KMS-11 (cell line): ENCODE results near the gene FAAP100.

Experiments
- H2AFZ ChIP-seq: fragments of 200-600 bp; sonication (generic); 2 replicates; pipeline ENCODE4 v1.6.1; 2016; ENCODE audit warnings: antibody characterized with exemption, mixed run types, low read depth
- H3K27ac ChIP-seq: fragments of 200-600 bp; sonication (generic); 2 replicates; pipeline ENCODE4 v1.6.1; 2016; ENCODE audit warnings: mild to moderate bottlenecking, mixed run types
- H3K27me3 ChIP-seq: fragments of 200-600 bp; sonication (generic); 2 replicates; pipeline ENCODE4 v1.6.1; 2017; ENCODE audit warnings: mild to moderate bottlenecking, low read depth, mixed run types, moderate library complexity; ENCODE audit not compliant: insufficient read depth
- H3K36me3 ChIP-seq: fragments of 200-600 bp; sonication (generic); 2 replicates; pipeline ENCODE4 v1.6.1; 2017; ENCODE audit warnings: mild to moderate bottlenecking, mixed run types; ENCODE audit not compliant: insufficient read depth
- H3K4me1 ChIP-seq: fragments of 200-600 bp; sonication (generic); 2 replicates; pipeline ENCODE4 v1.6.1; 2016; ENCODE audit warnings: mild to moderate bottlenecking, low read depth, mixed run types; ENCODE audit not compliant: poor library complexity, severe bottlenecking
- H3K4me2 ChIP-seq: fragments of 200-600 bp; sonication (generic); 2 replicates; pipeline ENCODE4 v1.7.0; 2016; ENCODE audit warnings: mild to moderate bottlenecking, mixed run types
- H3K4me3 ChIP-seq: fragments of 200-600 bp; sonication (generic); IDR thresholded peaks from 2 replicates; pipeline ENCODE4 v1.6.1; 2017; ENCODE audit warnings: low read depth, low read length, mixed read lengths; ENCODE audit not compliant: insufficient read depth
- H3K79me2 ChIP-seq: fragments of 200-600 bp; sonication (generic); 2 replicates; pipeline ENCODE4 v1.6.1; 2016; ENCODE audit warnings: low read depth, mixed run types; ENCODE audit not compliant: insufficient read depth
- H3K9ac ChIP-seq: fragments of 200-600 bp; sonication (generic); 2 replicates; pipeline ENCODE4 v1.6.1; 2016; ENCODE audit warnings: mild to moderate bottlenecking, mixed run types
- H4K20me1 ChIP-seq: fragments of 200-600 bp; sonication (generic); 2 replicates; pipeline ENCODE4 v1.6.1; 2016; ENCODE audit warnings: mild to moderate bottlenecking, mixed run types; ENCODE audit not compliant: insufficient read depth
- TF ChIP-seq, protein P1 (sequence below): fragments of 200-600 bp; sonication (generic); conservative IDR thresholded peaks from 2 replicates; pipeline ENCODE4 v1.6.1; 2017; ENCODE audit warnings: low read depth, mild to moderate bottlenecking, antibody characterized with exemption, low read length, moderate library complexity, mixed read lengths

FAAP100 gene

DNA sequence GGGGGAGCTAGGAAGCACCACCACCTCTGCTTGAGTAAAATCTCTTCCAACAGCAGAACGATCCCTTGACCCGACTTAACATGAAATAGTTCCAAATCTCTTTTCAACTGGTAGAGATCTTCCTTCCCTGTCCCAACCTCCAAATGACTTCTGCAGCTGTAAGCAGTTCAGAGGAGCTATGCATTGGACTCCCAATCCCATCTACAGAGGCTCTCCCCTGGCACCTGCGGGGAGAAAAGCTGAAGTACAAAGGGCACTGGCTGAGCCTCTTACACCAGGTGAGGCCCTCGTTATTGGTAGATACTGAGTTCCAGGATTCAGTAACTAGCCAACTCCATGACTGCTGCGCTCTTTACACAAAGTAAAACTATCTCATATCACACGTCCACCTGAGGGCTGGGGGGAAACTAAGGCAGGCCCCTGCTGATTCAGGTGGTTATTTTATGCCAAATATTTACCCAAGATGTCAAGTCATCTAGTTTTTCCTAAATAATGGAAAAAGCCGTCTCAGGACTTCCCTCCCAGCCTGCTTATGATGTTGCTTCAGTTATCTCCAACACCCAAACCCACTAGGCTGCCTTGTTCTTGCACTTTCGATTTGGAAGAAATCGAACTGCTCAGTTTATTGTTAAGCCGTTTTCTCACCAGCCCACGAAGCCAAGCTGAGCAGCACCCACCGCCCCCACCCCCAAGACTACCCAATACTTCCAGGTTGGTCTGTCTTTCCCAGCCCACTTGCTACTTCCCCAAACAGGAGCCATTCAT, 42.8 kb downstream of the FAAP100 start:
- Histone ChIP-seq H3K79me2 (peaks cover 24% of the 10 kb centered on the region), H3K27ac (no peak overlapping the region), H3K4me2 (peak overlapping the region; percentile 99; the same call in 1 of the 2 replicates), H3K36me3 (peaks cover 20% of the 10 kb centered on the region; the same call in 1 of the 2 replicates), H3K4me3 (no peak overlapping the region), H4K20me1 (peaks cover 30% of the 10 kb centered on the region; the same call in 1 of the 2 replicates), H2AFZ (no peak overlapping the region), H3K4me1 (peaks cover 20% of the 10 kb centered on the region), H3K27me3 (peaks cover 23% of the 10 kb centered on the region), H3K9ac (no peak overlapping the region)
- TF ChIP-seq, protein P1, sequence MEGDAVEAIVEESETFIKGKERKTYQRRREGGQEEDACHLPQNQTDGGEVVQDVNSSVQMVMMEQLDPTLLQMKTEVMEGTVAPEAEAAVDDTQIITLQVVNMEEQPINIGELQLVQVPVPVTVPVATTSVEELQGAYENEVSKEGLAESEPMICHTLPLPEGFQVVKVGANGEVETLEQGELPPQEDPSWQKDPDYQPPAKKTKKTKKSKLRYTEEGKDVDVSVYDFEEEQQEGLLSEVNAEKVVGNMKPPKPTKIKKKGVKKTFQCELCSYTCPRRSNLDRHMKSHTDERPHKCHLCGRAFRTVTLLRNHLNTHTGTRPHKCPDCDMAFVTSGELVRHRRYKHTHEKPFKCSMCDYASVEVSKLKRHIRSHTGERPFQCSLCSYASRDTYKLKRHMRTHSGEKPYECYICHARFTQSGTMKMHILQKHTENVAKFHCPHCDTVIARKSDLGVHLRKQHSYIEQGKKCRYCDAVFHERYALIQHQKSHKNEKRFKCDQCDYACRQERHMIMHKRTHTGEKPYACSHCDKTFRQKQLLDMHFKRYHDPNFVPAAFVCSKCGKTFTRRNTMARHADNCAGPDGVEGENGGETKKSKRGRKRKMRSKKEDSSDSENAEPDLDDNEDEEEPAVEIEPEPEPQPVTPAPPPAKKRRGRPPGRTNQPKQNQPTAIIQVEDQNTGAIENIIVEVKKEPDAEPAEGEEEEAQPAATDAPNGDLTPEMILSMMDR, result no peak

DNA sequence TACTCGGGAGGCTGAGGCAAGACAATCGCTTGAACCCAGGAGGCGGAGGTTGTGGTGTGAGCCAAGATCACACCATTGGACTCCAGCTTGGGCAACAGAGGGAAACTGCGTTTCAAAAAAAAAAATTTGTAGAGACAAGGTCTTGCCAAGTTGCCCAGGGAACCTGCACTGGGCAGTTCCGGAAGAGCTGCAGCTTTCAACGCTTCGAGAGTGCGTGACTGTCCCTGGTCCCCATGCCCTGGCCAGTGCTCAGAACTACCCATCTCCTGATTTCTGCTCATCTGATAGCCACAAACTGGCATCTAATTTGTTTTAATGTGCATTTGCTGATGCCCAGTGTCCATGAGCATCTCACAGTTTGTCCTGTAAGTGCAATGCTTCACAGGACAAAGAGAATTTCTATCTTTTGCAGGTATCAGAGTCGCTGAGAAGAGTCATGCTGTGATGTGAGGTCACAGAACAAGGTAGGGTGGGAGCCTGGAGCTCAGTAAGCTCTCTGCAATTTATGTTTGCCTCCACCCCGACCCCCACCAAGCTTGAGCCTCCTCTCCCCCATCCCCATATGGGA, 43.4 kb downstream of the FAAP100 start:
- peaks cover 20% of the 10 kb centered on the region; the same call in 1 of the 2 replicates for H3K36me3 ChIP-seq
- peaks cover 30% of the 10 kb centered on the region; the same call in 1 of the 2 replicates for H4K20me1 ChIP-seq
- H2AFZ ChIP-seq, result no peak overlapping the region
- TF ChIP-seq, protein P1, result no peak
- H3K27ac ChIP-seq, result no peak overlapping the region
- H3K4me2 ChIP-seq, result no peak overlapping the region
- H3K4me1 ChIP-seq, result peaks cover 20% of the 10 kb centered on the region
- peaks cover 24% of the 10 kb centered on the region for H3K79me2 ChIP-seq
- H3K9ac ChIP-seq, result no peak overlapping the region
- H3K27me3 ChIP-seq, result peaks cover 27% of the 10 kb centered on the region
- H3K4me3 ChIP-seq, result no peak overlapping the region

DNA sequence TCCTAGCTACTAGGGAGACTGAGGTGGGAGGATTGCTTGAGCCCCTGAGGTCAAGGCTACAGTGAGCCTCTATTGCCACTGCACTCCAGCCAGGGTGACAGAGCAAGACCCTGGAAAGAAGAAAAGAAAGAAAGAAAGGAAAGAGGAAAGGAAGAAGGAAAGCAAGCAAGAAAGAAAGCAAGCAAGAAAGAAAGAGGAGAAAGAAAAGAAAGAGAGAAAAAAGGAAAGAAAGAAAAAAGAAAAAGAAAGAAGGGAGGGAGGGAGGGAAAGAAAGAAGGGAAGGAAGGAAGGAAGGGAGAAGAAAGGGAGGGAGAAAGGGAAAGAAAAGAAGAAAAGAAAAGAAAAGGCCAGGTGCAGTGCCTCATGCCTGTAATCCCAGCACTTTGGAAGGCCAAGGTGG, 48.5 kb downstream of the FAAP100 start:
- Histone ChIP-seq H2AFZ (no peak overlapping the region), H3K4me1 (no peaks in the 10 kb centered on the region), H3K4me2 (no peak overlapping the region), H3K4me3 (no peak overlapping the region), H3K27me3 (peaks cover 68% of the 10 kb centered on the region), H4K20me1 (no peaks in the 10 kb centered on the region), H3K36me3 (no peaks in the 10 kb centered on the region), H3K9ac (no peak overlapping the region), H3K79me2 (no peaks in the 10 kb centered on the region), H3K27ac (no peak overlapping the region)
- TF ChIP-seq, protein P1, result no peak

DNA sequence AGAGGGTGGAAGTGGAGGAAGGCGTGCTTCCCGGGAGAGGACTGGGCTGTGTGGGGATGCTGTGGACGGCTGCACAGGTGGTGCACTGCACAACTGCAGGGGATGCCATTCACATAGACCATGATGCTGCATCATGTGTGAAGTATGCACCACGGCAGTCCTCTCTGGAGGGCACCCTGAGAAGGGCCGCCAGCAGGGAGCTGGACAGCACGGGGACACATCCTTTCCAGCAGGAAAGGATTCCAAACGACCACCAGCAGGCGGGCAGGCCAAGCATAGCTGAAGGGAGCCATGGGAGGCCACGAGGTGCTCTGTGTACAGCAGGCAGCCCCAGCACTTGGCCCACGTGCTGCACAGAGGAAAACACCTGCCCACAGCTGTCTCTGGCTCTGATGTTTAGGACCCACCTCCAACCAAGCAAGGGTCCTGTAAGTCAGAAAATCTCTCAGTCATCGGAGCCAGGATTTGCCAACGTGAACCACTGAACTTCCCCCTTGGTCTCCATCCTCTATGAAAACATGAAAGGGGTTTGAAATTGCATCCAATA, 49.6 kb downstream of the FAAP100 start:
- no peak overlapping the region for H3K4me2 ChIP-seq
- TF ChIP-seq, protein P1, result no peak
- H2AFZ ChIP-seq, result no peak overlapping the region
- H3K36me3 ChIP-seq, result no peaks in the 10 kb centered on the region
- H3K27me3 ChIP-seq, result peaks cover 77% of the 10 kb centered on the region
- H4K20me1 ChIP-seq, result no peaks in the 10 kb centered on the region
- no peaks in the 10 kb centered on the region for H3K79me2 ChIP-seq
- no peak overlapping the region for H3K9ac ChIP-seq
- no peak overlapping the region for H3K27ac ChIP-seq
- H3K4me1 ChIP-seq, result no peaks in the 10 kb centered on the region
- no peak overlapping the region for H3K4me3 ChIP-seq
